IPS DF 19.7 (cell line): ENCODE data around the gene FCHO2.
"Not testable (repeated sequence)": the region's sequence is repeated elsewhere in the genome, so short reads cannot be mapped to it uniquely, and the experiment has no call there.

Experiments used
- DNase-seq: peaks from one replicate; pipeline ENCODE4 v3.0.0-alpha.2; 2013; ENCODE audit warnings: low read depth, low spot score

The FCHO2 gene

GRCh38 chr5:72955768-72956323 lies at the start of gene FCHO2:
Gene FCHO2 (plus strand): TSS chr5:72956041. CDS start chr5:72956097, 56 bp downstream.
- DNase-seq: peak; percentile 78

GRCh38 chr5:72906806-72907205 lies 49.0 kb upstream of the FCHO2 start:
- DNase-seq: no peak

GRCh38 chr5:72908664-72909063 lies 47.2 kb upstream of the FCHO2 start:
- DNase-seq: no peak

GRCh38 chr5:72917371-72917776 lies 38.5 kb upstream of the FCHO2 start:
- no peak for DNase-seq

GRCh38 chr5:72920690-72921502 lies 34.9 kb upstream of the FCHO2 start:
- no peak for DNase-seq

GRCh38 chr5:72921886-72922285 lies 34.0 kb upstream of the FCHO2 start:
- DNase-seq: no peak

GRCh38 chr5:72922422-72922821 lies 33.4 kb upstream of the FCHO2 start:
- no peak for DNase-seq

GRCh38 chr5:72925336-72926010 lies 30.4 kb upstream of the FCHO2 start:
- DNase-seq: no peak

GRCh38 chr5:72932686-72933085 lies 23.2 kb upstream of the FCHO2 start:
- not testable (repeated sequence) for DNase-seq

GRCh38 chr5:72934953-72935725 lies 20.7 kb upstream of the FCHO2 start:
- DNase-seq: not testable (repeated sequence)

- no peak for DNase-seq
These were observed 18.9 kb upstream of the FCHO2 start for GRCh38 chr5:72936893-72937292.

- no peak for DNase-seq
These were observed 18.3 kb upstream of the FCHO2 start for GRCh38 chr5:72937517-72938061.

GRCh38 chr5:72938206-72938605 lies 17.6 kb upstream of the FCHO2 start:
- DNase-seq: no peak

GRCh38 chr5:72940082-72940481 lies 15.8 kb upstream of the FCHO2 start:
- no peak for DNase-seq

GRCh38 chr5:72943307-72943706 lies 12.5 kb upstream of the FCHO2 start:
- no peak for DNase-seq

- no peak for DNase-seq
These were observed 8.3 kb upstream of the FCHO2 start for GRCh38 chr5:72947498-72947897.

GRCh38 chr5:72949481-72949880 lies 6.4 kb upstream of the FCHO2 start:
- no peak for DNase-seq

GRCh38 chr5:72951671-72952468 lies 4.0 kb upstream of the FCHO2 start:
- no peak for DNase-seq

GRCh38 chr5:72954389-72954788 lies 1.5 kb upstream of the FCHO2 start:
- no peak for DNase-seq

- no peak for DNase-seq
These were observed 586 bp upstream of the FCHO2 start for GRCh38 chr5:72955143-72955767.
